Endothelial cell of umbilical vein (primary cell): ENCODE measurements around the gene COL4A2. TPM values are rescaled to one million over a fixed set of nuclear protein-coding genes. Genes with fewer than 3 reads are reported as not detected.

Experiments used
- BruUV-seq: library from RNA; stranded (reverse); fragments of 400-500 nt; replicated peaks from 2 replicates; lab custom pipeline; 2021; lab: Mats Ljungman, UMichigan
- CTCF ChIA-PET: fragments of 300-600, 350-600 bp; sonication (Branson Sonifier 250); formaldehyde crosslinking; loops from one replicate; lab custom pipeline; 2021; ENCODE audit warnings: antibody characterized with exemption, inconsistent platforms; lab: Charles Lee
- POLR2A ChIA-PET: fragments of 300-600, 350-600 bp; sonication (Branson Sonifier 250); formaldehyde crosslinking; loops from one replicate; lab custom pipeline; 2021; ENCODE audit warnings: antibody characterized with exemption, inconsistent platforms; lab: Charles Lee
- DNase-seq: peaks from one replicate; pipeline ENCODE4 v3.0.0-alpha.2; 2011; ENCODE audit warnings: low read depth, low spot score
- FAIRE-seq: peaks from 2 replicates; lab custom pipeline; 2011; peaks lifted over from hg19 to GRCh38; lab: Jason Lieb, UNC
- H2AFZ ChIP-seq: 2 replicates; pipeline ENCODE4 v1.6.0; 2012; ENCODE audit warnings: low read depth, low read length, control low read depth, inconsistent platforms
- H3K27ac ChIP-seq: 2 replicates; pipeline ENCODE4 v1.5.1; 2011; ENCODE audit warnings: low read depth, mild to moderate bottlenecking, control low read depth, low read length, moderate library complexity; ENCODE audit not compliant: insufficient read depth
- H3K27me3 ChIP-seq, 2 experiments: 2 replicates each; pipeline versions ENCODE4 v1.6.0 to v1.6.1; 2011; ENCODE audit warnings: low read length in 2 of 2, mixed read lengths in 1 of 2; ENCODE audit not compliant: control insufficient read depth in 2 of 2, insufficient read depth in 2 of 2
- H3K36me3 ChIP-seq, 2 experiments: 2 replicates in 1 of 2; 3 replicates in 1 of 2; pipeline ENCODE4 v1.5.1; 2011; ENCODE audit warnings: low read length in 2 of 2, mild to moderate bottlenecking in 1 of 2, moderate library complexity in 1 of 2; ENCODE audit not compliant: control insufficient read depth in 2 of 2, insufficient read depth in 2 of 2; ENCODE audit errors: extremely low read depth in 1 of 2
- H3K4me1 ChIP-seq: 3 replicates; pipeline ENCODE4 v1.5.1; 2011; ENCODE audit warnings: mild to moderate bottlenecking, low read length; ENCODE audit not compliant: control insufficient read depth, insufficient read depth; ENCODE audit errors: extremely low read depth
- H3K4me2 ChIP-seq: 2 replicates; pipeline ENCODE4 v1.6.1; 2011; ENCODE audit warnings: low read length, control low read depth, mixed read lengths; ENCODE audit not compliant: insufficient read depth
- H3K4me3 ChIP-seq, 3 experiments: fragments of 200-600 bp in 1 of 3; sonication (generic), shearing (Covaris generic) in 1 of 3; replicated peaks in 1 of 3; 2 replicates each; pipeline ENCODE4 v1.5.1; 2011 to 2016; ENCODE audit warnings: control low read depth in 3 of 3, low read length in 3 of 3, mild to moderate bottlenecking in 2 of 3, inconsistent platforms in 1 of 3, low read depth in 1 of 3, moderate library complexity in 1 of 3; ENCODE audit not compliant: insufficient read depth in 1 of 3
- H3K79me2 ChIP-seq: 2 replicates; pipeline ENCODE4 v1.6.0; 2012; ENCODE audit warnings: low read length, inconsistent platforms; ENCODE audit not compliant: control insufficient read depth, insufficient read depth
- H3K9ac ChIP-seq: replicated peaks from 2 replicates; pipeline ENCODE3; 2011; ENCODE audit warnings: low read length, control low read depth; ENCODE audit not compliant: insufficient read depth; ENCODE audit errors: extremely low read depth
- H3K9me1 ChIP-seq: replicated peaks from 3 replicates; pipeline ENCODE4 v1.6.0; 2011; ENCODE audit warnings: mild to moderate bottlenecking, low read length; ENCODE audit not compliant: control insufficient read depth, insufficient read depth; ENCODE audit errors: extremely low read depth
- H3K9me3 ChIP-seq: replicated peaks from 2 replicates; pipeline ENCODE4 v1.5.1; 2012; ENCODE audit warnings: low read length, inconsistent platforms; ENCODE audit not compliant: control insufficient read depth, insufficient read depth
- H4K20me1 ChIP-seq: replicated peaks from 2 replicates; pipeline ENCODE3; 2011; ENCODE audit warnings: mild to moderate bottlenecking, low read length; ENCODE audit not compliant: control insufficient read depth, insufficient read depth; ENCODE audit errors: extremely low read depth
- EZH2 ChIP-seq: IDR thresholded peaks from 2 replicates; pipeline ENCODE4 v1.6.1; 2012; ENCODE audit warnings: borderline replicate concordance, low read depth, mild to moderate bottlenecking, moderate library complexity, low read length, inconsistent platforms; ENCODE audit not compliant: severe bottlenecking
- FOS ChIP-seq: IDR thresholded peaks from 2 replicates; pipeline ENCODE4 v1.6.1; 2011; ENCODE audit warnings: mild to moderate bottlenecking, low read length, moderate library complexity, borderline replicate concordance; ENCODE audit not compliant: insufficient read depth
- GATA2 ChIP-seq: IDR thresholded peaks from 2 replicates; pipeline ENCODE4 v1.7.0; 2011; ENCODE audit warnings: low read depth, mild to moderate bottlenecking, moderate library complexity, mixed read lengths, low read length; ENCODE audit not compliant: insufficient read length, insufficient read depth
- JUN ChIP-seq: IDR thresholded peaks from 2 replicates; pipeline ENCODE4 v1.6.1; 2011; ENCODE audit warnings: borderline replicate concordance, low read depth; ENCODE audit not compliant: insufficient read length, insufficient read depth
- MYC ChIP-seq: IDR thresholded peaks from one replicate; pipeline ENCODE4 v1.6.1; 2011; ENCODE audit warnings: mild to moderate bottlenecking, low read depth, low read length
- POLR2A ChIP-seq: IDR thresholded peaks from 2 replicates; pipeline ENCODE4 v1.6.1; 2012; ENCODE audit warnings: low read depth, mild to moderate bottlenecking, control low read depth, low read length
- POLR2AphosphoS5 ChIP-seq: IDR thresholded peaks from 2 replicates; pipeline ENCODE4 v1.6.1; 2012; ENCODE audit warnings: low read depth, mild to moderate bottlenecking, control low read depth, low read length, moderate library complexity; ENCODE audit not compliant: insufficient read depth
- dilution Hi-C: fragments of 300-500 bp; cut with MboI; formaldehyde crosslinking; loops from one replicate; pipeline ENCODE4 v1.15.0; 2019; ENCODE audit warnings: low sequenced_read_pairs; ENCODE audit not compliant: extremely low pct_ligation_motif_present
- intact Hi-C: fragments of 100-400 bp; cut with micrococcal nuclease; formaldehyde crosslinking; loops from one replicate; pipeline ENCODE4 v1.10.0; 2022
- polyA plus RNA-seq, 4 experiments: library from polyadenylated mRNA; depleted of rRNA in 3 of 4; stranded (reverse) in 3 of 4; unstranded in 1 of 4; fragments of >200 nt; gene quantifications; 2 replicates each; pipeline versions ENCODE4 v1.2.1 to v1.2.3, GENCODE V29; 2011 to 2012; ENCODE audit warnings: missing spikeins in 1 of 4
- total RNA-seq: library from RNA; stranded (reverse); gene quantifications from 2 replicates; pipeline ENCODE4 v1.2.3, GENCODE V29; 2021
- TF ChIP-seq, protein P1 (sequence below), 2 donors: IDR thresholded peaks; 1 replicate in 1 of 2; 2 replicates in 1 of 2; pipeline ENCODE4 v1.5.1; 2011; ENCODE audit warnings: low read length in 2 of 2, mild to moderate bottlenecking in 2 of 2, moderate library complexity in 2 of 2, control low read depth in 1 of 2, inconsistent platforms in 1 of 2, low read depth in 1 of 2; ENCODE audit not compliant: insufficient read depth in 1 of 2; ENCODE audit errors: extremely low read depth in 1 of 2
- TF ChIP-seq, protein P2 (sequence below): IDR thresholded peaks from 2 replicates; pipeline ENCODE4 v1.6.1; 2011; ENCODE audit not compliant: insufficient read depth, insufficient read length

The COL4A2 gene
- total and polyA plus RNA-seq, 2 donors (not counting 3 experiments of a cell fraction or from before 2014, with no cell fraction given), result 792 to 940 TPM

DNA sequence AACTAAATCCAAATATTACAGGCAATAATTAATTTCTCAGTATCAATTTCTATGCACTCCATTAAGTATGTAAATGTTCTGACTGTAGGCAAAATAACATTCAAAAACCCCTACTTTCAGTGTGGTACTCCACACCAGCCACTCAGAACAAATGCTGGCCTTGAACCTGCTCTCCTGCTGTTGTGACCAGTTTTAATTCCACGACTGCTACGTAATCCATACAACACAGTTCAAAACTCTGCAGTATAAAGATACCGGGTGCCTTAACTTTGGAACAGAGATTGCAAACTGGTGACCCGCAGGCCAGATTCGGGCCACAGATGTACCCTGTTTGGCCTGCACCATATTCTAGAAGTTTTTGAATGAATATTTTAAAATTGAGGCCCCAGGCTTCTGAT, 30.5 kb upstream of the COL4A2 start:
- ChIA-PET POLR2A (no interaction called here), CTCF (interaction anchor here (1.2 to 2.8 kb wide), 2 partner anchors 18 to 30 kb away, joined by 4 to 10 read pairs; no protein-coding TSS in a partner anchor)
- DNase-seq (no peak), FAIRE-seq (no peak)
- H3K4me3 ChIP-seq, result no peak overlapping the region
- H3K9ac ChIP-seq, result no peak overlapping the region
- peaks cover 2 to 8% of the 10 kb centered on the region in 2 experiments for H3K36me3 ChIP-seq
- peaks cover 50% of the 10 kb centered on the region for H3K79me2 ChIP-seq
- TF ChIP-seq EZH2 (no peak), POLR2A (no peak), JUN (no peak), FOS (no peak), MYC (no peak), GATA2 (no peak), POLR2AphosphoS5 (no peak)
- TF ChIP-seq, protein P1, sequence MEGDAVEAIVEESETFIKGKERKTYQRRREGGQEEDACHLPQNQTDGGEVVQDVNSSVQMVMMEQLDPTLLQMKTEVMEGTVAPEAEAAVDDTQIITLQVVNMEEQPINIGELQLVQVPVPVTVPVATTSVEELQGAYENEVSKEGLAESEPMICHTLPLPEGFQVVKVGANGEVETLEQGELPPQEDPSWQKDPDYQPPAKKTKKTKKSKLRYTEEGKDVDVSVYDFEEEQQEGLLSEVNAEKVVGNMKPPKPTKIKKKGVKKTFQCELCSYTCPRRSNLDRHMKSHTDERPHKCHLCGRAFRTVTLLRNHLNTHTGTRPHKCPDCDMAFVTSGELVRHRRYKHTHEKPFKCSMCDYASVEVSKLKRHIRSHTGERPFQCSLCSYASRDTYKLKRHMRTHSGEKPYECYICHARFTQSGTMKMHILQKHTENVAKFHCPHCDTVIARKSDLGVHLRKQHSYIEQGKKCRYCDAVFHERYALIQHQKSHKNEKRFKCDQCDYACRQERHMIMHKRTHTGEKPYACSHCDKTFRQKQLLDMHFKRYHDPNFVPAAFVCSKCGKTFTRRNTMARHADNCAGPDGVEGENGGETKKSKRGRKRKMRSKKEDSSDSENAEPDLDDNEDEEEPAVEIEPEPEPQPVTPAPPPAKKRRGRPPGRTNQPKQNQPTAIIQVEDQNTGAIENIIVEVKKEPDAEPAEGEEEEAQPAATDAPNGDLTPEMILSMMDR (IDR thresholded peaks at IDR 0.05; ENCODE audit: extremely low read depth in 1 of 2, insufficient read depth in 1 of 2, low read depth in 1 of 2, low read length in 2 of 2), result no peak
- TF ChIP-seq, protein P2, sequence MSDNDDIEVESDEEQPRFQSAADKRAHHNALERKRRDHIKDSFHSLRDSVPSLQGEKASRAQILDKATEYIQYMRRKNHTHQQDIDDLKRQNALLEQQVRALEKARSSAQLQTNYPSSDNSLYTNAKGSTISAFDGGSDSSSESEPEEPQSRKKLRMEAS, result no peak
- H3K9me3 ChIP-seq, result no peaks in the 10 kb centered on the region
- no TSS peak for BruUV-seq
- H3K27me3 ChIP-seq, result no peaks in the 10 kb centered on the region
- intact Hi-C loops (no loop called here), dilution Hi-C loops (no loop called here)
- H3K9me1 ChIP-seq, result peaks cover 3% of the 10 kb centered on the region
- H3K4me1 ChIP-seq, result no peaks in the 10 kb centered on the region
- H3K4me2 ChIP-seq, result no peak overlapping the region
- H2AFZ ChIP-seq, result no peak overlapping the region
- H4K20me1 ChIP-seq, result peaks cover 16% of the 10 kb centered on the region
- no peak overlapping the region for H3K27ac ChIP-seq
